ENCODE results near the gene MSRB3. TPM values are rescaled to one million over a fixed set of nuclear protein-coding genes. Genes with fewer than 3 reads are reported as not detected.

Gene MSRB3
- total and polyA plus RNA-seq, 2 donors (not counting 1 experiment from before 2014, with no cell fraction given) = not detected

DNA sequence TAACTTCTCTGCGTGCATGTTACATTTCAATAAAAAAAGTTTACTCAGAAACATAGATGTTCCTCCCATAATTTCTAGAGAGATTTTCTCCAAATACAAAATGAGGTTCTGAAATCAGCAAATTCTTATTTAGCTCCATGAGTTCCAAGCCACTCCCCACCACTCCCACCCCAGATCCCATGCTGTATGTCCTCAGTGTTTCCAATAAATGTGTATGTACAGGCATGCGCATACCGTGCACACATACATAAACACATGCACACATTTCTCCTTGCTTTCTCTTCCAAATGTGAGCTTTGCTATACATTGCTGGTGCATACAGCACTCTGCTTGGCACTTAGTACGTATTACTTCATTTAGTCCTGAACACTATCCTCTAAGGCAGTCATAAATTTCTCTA, 209.7 kb downstream of the MSRB3 start:
- no peak overlapping the region for H2AFZ ChIP-seq (ENCODE audit: insufficient read depth, low read depth, low read length, poor library complexity, severe bottlenecking)
- 100% methylated on average over 1 of the region's 4 CpGs for WGBS (ENCODE audit: insufficient coverage)
- ATAC-seq (ENCODE audit: low read depth) (no peak), DNase-seq (no peak)
- peaks cover 0 to 14% (median 8%) of the 10 kb centered on the region in 3 donors for H3K9me3 ChIP-seq (ENCODE audit: control extremely low read depth in 1 of 3, control insufficient read depth in 2 of 3, insufficient read depth in 1 of 3, low read length in 2 of 3)
- H3K27me3 Mint-ChIP-seq = no peaks in the 10 kb centered on the region
- ChIA-PET POLR2A (no interaction called here), CTCF (no interaction called here)
- no peaks in the 10 kb centered on the region for H3K27me3 ChIP-seq (replicated peaks in 1 of 4; ENCODE audit: control extremely low read depth in 1 of 4, control insufficient read depth in 3 of 4, insufficient read depth in 4 of 4, low read length in 3 of 4)
- no peak for TF ChIP-seq EZH2 (IDR thresholded peaks at IDR 0.05; ENCODE audit: borderline replicate concordance, insufficient read depth, low read depth, low read length, poor library complexity, severe bottlenecking)
- TF ChIP-seq, protein P1, sequence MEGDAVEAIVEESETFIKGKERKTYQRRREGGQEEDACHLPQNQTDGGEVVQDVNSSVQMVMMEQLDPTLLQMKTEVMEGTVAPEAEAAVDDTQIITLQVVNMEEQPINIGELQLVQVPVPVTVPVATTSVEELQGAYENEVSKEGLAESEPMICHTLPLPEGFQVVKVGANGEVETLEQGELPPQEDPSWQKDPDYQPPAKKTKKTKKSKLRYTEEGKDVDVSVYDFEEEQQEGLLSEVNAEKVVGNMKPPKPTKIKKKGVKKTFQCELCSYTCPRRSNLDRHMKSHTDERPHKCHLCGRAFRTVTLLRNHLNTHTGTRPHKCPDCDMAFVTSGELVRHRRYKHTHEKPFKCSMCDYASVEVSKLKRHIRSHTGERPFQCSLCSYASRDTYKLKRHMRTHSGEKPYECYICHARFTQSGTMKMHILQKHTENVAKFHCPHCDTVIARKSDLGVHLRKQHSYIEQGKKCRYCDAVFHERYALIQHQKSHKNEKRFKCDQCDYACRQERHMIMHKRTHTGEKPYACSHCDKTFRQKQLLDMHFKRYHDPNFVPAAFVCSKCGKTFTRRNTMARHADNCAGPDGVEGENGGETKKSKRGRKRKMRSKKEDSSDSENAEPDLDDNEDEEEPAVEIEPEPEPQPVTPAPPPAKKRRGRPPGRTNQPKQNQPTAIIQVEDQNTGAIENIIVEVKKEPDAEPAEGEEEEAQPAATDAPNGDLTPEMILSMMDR (IDR thresholded peaks at IDR 0.05) = no peak
- no peaks in the 10 kb centered on the region for H3K4me1 ChIP-seq (ENCODE audit: control insufficient read depth in 2 of 2, insufficient read depth in 2 of 2, low read length in 2 of 2)
- H3K27ac ChIP-seq (ENCODE audit: low read length in 2 of 2) = no peak overlapping the region
- H3K36me3 ChIP-seq (replicated peaks in 1 of 2; ENCODE audit: control extremely low read depth in 1 of 2, control insufficient read depth in 1 of 2, extremely low read depth in 1 of 2, insufficient read depth in 2 of 2, low read length in 1 of 2) = no peaks in the 10 kb centered on the region
- intact Hi-C loops (cut with micrococcal nuclease) = no loop called here
- no peaks in the 10 kb centered on the region for H4K20me1 ChIP-seq (ENCODE audit: control insufficient read depth, insufficient read depth, low read length, poor library complexity, severe bottlenecking)
- no peak overlapping the region for H3K4me3 ChIP-seq (ENCODE audit: control extremely low read depth in 1 of 5, extremely low read depth in 1 of 5, insufficient read depth in 1 of 5, low read depth in 2 of 5, low read length in 4 of 5)
- H3K27ac Mint-ChIP-seq = no peak overlapping the region
- no peaks in the 10 kb centered on the region for H3K9me3 Mint-ChIP-seq (ENCODE audit: insufficient read depth)
- no peak overlapping the region for H3K4me2 ChIP-seq (replicated peaks; ENCODE audit: low read depth, low read length, poor library complexity, severe bottlenecking)
- no peaks in the 10 kb centered on the region for H3K79me2 ChIP-seq (ENCODE audit: control insufficient read depth, insufficient read depth, low read length)
- no peak overlapping the region for H3K9ac ChIP-seq (ENCODE audit: low read length)
- H3K4me1 Mint-ChIP-seq = no peaks in the 10 kb centered on the region
- no peak overlapping the region for H3K4me3 Mint-ChIP-seq

DNA sequence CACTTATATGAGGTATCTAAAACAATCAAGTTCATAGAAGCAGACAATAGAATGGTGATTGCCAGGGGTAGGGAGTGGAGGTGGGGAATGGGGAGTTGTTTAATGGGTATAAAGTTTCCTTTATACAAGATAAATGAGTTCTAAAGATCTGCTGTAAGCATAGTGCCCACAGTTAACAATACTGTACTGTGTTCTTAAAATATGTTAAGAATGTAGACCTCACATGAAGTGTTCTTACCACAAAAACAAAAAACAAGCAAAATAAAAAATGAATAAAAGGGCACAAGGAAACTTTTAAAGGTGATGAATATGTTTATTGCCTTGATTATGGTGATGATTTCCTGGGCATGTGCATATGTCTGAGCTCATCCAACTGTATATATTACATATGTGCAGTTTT, 211.8 kb downstream of the MSRB3 start:
- H3K4me3 ChIP-seq (ENCODE audit: control extremely low read depth in 1 of 5, extremely low read depth in 1 of 5, insufficient read depth in 1 of 5, low read depth in 2 of 5, low read length in 4 of 5) = no peak overlapping the region
- no peaks in the 10 kb centered on the region for H3K27me3 Mint-ChIP-seq
- H4K20me1 ChIP-seq (ENCODE audit: control insufficient read depth, insufficient read depth, low read length, poor library complexity, severe bottlenecking) = no peaks in the 10 kb centered on the region
- no peak overlapping the region for H3K4me3 Mint-ChIP-seq
- no peak overlapping the region for H3K27ac ChIP-seq (ENCODE audit: low read length in 2 of 2)
- no peaks in the 10 kb centered on the region for H3K36me3 ChIP-seq (replicated peaks in 1 of 2; ENCODE audit: control extremely low read depth in 1 of 2, control insufficient read depth in 1 of 2, extremely low read depth in 1 of 2, insufficient read depth in 2 of 2, low read length in 1 of 2)
- no peaks in the 10 kb centered on the region for H3K27me3 ChIP-seq (replicated peaks in 1 of 4; ENCODE audit: control extremely low read depth in 1 of 4, control insufficient read depth in 3 of 4, insufficient read depth in 4 of 4, low read length in 3 of 4)
- H3K4me2 ChIP-seq (replicated peaks; ENCODE audit: low read depth, low read length, poor library complexity, severe bottlenecking) = no peak overlapping the region
- no peaks in the 10 kb centered on the region for H3K9me3 Mint-ChIP-seq (ENCODE audit: insufficient read depth)
- intact Hi-C loops (cut with micrococcal nuclease) = no loop called here
- CTCF ChIA-PET = no interaction called here
- H2AFZ ChIP-seq (ENCODE audit: insufficient read depth, low read depth, low read length, poor library complexity, severe bottlenecking) = no peak overlapping the region
- TF ChIP-seq, protein P1 (IDR thresholded peaks at IDR 0.05) = no peak
- TF ChIP-seq EZH2 (IDR thresholded peaks at IDR 0.05; ENCODE audit: borderline replicate concordance, insufficient read depth, low read depth, low read length, poor library complexity, severe bottlenecking) = no peak
- no peaks in the 10 kb centered on the region for H3K79me2 ChIP-seq (ENCODE audit: control insufficient read depth, insufficient read depth, low read length)
- H3K27ac Mint-ChIP-seq = no peak overlapping the region
- no peak for DNase-seq
- POLR2A ChIA-PET = no interaction called here
- no peaks in the 10 kb centered on the region for H3K4me1 Mint-ChIP-seq
- H3K4me1 ChIP-seq (ENCODE audit: control insufficient read depth in 2 of 2, insufficient read depth in 2 of 2, low read length in 2 of 2) = no peaks in the 10 kb centered on the region
- H3K9ac ChIP-seq (ENCODE audit: low read length) = no peak overlapping the region
- ATAC-seq (ENCODE audit: low read depth) = no peak
- no peaks in the 10 kb centered on the region for H3K9me3 ChIP-seq (ENCODE audit: control extremely low read depth in 1 of 3, control insufficient read depth in 2 of 3, insufficient read depth in 1 of 3, low read length in 2 of 3)

All from B cell (primary cell).